GM21526 (cell line): Measurements from ENCODE around the gene CASQ2.
"Not testable (repeated sequence)": the region's sequence is repeated elsewhere in the genome, so short reads cannot be mapped to it uniquely, and the experiment has no call there.

Source experiments
- ATAC-seq: cut with Tn5 transposase; IDR thresholded peaks from one replicate; pipeline ENCODE4 v1.9.1; 2021; ENCODE audit warnings: moderate library complexity; ENCODE audit not compliant: unreplicated experiment, low FRiP score

Gene CASQ2

DNA sequence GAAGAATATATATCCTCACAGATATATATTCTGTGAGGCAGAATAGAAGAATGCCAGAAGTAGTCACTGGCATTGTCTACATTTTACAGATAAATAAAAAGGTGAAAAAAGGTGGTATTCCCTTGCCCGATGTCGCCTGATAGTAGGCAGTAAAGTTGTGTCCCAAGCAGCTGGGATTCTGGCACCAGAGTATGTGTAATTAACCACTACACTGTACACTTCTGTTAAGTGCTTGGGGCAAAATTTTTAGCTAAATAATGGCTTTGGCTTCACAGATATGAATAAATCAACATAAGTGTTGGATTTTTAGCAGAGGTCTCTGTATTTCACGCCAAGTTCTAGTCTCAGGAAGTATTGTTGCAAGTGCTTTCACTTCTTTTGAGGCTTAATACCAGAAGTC is 13.3 kb upstream of the CASQ2 start:
- no peak for ATAC-seq

DNA sequence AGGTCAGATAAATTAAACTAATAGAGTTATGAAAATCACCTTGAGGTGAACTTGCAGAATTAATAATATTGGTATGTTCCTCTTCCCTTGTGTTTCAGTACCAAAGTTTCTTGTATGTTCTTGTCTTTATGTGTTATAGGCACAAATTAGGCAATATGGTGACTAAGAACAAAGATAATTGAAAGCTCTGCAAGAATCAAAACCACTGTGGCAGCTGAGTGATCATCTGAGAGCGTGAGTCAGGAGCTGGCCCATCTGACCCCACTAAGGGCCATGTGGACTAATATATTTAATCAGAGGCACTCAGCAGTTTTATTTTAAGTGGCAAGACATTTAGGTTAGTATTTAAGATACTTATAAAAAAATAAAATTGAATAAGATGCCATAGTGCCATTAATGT is 12.8 kb upstream of the CASQ2 start:
- ATAC-seq: no peak

DNA sequence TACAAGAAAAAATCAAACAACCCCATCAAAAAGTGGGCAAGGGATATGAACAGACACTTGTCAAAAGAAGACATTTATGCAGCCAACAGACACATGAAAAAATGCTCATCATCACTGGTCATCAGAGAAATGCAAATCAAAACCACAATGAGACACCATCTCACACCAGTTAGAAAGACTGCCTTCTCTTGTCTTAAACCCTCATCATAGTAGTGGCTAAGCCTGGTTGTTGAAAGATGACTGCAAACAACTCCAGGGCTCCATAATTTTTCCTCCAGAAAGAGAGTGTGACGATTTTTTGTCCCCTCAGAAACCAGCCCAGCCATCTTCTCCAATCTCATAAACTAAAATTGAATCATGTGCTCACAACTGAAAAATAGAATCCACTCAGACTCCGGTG is 12.1 kb upstream of the CASQ2 start:
- not testable (repeated sequence) for ATAC-seq

DNA sequence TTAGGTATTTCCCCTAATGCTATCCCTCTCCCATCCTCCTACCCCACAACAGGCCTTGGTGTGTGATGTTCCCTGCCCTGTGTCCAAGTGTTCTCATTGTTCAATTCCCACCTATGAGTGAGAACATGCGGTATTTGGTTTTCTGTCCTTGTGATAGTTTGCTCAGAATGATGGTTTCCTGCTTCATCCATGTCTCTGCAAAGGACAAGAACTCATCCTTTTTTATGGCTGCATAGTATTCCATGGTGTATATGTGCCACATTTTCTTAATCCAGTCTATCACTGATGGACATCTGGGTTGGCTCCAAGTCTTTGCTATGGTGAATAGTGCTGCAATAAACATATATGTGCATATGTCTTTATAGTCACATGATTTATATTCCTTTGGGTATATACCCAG is 10.6 kb upstream of the CASQ2 start:
- ATAC-seq: not testable (repeated sequence)

DNA sequence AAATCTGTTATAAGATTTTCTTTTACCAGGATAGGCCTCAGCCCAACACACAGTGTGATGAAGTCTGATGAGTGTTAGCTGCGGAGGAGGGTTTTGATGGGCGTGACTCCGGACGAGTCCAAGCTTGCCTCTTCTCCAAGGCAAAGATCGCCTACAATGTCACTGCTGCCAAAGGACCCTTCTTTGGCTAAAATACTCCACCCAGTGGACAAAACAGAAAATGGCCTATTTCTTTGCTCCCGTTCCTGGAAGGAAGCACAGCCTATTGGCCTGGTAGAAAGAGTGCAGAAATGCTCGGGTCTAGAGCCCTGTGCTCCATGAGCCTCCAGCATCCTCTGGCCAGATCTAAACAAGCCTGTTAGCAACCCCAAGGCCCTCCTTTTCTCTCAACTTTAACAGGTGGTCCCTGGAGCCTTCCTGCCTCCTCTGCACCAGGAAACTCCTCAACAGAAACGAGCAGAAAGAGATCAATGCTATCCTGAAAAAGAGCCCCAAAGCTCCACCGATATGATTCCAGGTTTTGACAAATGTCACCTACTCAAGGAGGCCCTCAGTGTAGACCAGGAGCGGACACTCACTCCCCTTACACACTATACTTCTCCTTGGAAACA is 3.4 kb upstream of the CASQ2 start:
- peak; percentile 74 for ATAC-seq

DNA sequence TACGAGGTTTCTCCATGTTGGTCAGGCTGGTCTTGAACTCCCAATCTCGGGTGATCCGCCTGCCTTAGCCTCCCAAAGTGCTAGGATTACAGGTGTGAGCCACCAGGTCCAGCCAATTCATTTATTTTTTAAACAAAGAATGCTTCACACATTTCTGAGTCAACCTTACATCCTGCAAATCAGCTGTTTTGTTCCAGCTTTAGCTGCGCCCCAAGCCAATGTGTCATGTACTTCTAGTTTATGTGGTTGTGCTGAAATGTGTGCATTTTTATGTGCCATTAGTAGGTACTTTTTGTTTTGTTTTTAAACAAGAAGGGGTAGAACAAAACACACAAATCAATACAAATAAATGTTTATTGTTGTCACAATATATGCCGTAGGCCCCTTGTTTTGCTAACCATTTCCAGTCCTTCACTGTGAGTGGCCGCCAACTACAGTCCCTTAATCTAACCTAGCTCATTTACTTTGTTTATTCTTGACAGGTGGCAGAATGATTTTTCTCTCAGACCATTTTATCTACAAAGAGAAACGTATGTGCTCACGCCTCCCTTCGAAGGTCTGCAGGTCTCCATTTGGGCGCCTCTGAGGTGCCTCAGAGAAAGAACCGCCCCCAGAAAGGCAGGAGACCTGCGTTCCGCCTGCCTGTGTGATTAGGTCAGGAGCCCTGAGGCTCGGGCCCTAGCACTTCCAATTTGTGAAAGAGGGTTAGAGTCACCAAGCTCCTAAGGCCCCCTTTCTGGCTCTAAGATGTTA is 2.8 kb upstream of the CASQ2 start:
- ATAC-seq: no peak

DNA sequence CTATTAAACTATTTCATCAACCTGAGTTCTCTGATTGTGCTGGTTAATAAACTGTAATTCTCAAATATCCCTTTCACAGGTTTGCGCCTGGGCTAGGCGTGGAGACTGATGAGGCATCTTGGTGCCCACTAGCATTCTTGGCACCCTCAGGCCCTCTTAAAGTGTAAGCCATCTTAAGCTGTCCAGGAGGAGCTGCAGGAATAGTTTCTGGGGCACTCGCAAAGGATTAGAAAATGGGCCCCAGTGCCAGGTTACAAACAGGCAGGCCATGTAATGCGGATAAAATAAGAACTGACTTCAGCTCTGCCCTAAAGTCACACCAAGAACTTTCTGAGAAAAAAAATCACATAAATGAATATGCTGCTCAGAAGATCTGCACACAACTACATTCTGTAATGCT is 1.1 kb downstream of the CASQ2 start:
- ATAC-seq: no peak

DNA sequence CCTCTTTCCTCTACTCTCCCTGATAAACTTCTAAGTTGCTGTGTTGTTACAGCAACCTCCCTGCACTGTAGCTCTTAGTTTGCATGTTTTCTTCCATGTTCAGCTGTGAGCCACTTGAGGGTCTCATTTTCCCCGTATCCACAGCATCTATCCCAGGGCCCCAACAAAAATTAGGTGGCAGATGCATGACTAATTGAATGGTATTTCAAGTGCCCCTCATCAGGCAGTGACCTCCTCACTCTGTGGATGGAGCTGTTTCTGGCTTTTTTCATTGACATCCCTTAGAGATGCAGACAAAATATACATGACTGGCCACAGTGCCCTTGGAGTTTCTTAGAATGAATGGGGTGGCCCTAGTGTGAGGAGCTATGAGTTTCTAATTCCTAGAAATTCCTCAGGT is 3.4 kb downstream of the CASQ2 start:
- no peak for ATAC-seq

DNA sequence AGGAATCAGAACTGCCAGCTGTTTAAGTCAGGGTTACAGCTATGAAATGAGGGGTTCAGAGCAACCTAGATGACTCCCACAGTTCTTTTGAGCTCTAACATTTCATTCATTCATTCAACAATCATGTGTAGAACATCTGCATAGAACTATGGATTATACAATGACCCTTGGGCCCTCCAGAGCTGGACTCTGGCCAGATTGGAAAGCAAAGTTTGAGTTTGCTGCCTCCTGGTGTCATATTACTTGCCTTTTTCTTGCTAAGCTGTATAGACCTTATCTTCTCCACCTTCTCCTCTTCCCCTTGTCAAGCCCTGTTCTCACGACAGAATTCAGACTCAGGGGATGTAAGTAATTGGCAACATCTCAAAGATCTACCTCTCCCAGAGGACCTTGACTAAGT is 4.0 kb downstream of the CASQ2 start:
- no peak for ATAC-seq

DNA sequence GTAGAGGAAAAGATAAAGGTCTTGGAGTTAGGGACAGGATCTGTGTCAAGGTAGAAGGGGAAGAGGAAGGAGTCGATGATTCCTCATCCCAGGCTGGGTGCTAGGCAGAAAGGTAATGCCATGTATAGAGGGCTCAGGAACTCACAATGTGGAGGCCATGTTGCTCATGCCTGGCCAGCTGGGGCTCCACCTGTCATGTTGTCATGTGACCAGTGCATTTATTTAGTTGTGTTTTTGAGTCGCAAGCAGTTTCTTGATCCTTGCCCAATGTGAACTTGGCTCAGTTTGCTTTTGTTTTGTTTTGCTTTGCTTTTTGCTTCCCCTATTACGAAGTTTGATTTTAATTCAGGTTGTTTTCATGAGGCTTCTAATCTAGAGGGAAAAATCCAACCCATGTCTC is 5.7 kb downstream of the CASQ2 start:
- ATAC-seq: no peak

DNA sequence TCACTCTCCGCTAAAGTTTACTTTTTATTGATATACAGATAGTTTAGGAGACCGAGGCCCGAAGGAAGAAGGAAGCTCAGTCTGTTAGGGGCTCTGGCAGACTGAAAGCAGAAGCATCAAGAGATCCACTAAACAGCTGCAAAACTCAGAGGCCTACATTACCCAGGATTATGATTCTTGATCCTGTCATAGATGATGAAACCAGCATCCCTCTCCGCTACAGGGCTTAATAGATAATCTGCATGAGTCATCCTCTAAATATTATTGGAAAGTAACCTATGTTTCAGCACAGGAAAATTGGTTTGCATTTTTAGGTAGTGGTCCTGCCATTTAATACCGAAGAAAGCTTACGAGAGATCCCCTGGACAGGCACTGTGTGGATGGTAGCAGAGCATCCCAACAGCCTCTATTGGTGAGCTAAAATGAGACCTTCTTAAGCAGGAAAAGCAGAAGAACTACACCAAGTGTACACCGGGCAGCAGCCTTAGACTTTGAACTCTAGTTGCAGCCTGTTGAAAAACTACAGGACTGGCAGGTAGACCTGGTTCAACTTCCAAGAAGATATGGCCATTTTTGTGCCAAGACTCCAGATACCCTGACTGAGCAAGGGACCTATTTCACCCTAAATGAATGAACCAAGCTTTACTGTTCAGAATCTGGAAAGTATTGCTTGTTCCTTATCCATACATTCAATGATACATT is 6.8 kb downstream of the CASQ2 start:
- no peak for ATAC-seq

DNA sequence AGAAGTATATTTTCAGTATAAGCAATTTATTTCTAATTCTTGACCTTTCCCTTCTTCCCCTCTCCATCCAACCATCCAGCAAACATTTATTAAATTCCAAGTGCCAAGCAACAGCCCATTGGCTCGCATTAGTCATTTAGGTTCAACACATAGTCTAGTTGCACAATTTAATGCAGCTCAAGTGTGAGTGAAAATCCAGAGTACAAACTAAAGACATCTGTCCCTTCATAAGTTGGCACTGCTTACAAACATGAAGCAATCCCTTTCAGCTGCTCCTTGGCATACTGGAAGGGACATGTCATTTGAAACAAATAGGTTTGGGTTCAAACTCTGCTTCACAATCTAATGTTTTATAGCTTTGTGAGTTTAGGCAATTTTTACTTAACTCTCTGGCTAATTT is 10.7 kb downstream of the CASQ2 start:
- ATAC-seq: no peak

DNA sequence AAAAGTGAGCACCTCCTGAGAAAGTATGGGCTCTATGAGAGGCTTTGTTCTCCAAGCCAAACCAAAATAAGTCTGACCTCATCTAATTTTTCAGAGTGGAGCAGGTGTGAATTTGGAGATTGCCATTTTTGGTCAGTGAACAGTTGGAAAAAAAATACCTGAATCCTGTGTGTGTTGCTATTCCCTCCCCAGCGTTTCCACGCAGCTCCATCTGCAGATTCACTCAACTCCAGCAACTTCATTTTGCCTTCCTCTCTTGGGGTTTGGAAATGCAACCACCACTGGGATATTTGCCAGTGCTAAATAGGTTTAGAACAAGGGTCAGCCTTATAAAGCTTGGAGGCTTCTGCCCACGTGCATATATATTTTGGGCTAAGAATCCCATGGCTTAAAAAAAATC is 11.2 kb downstream of the CASQ2 start:
- no peak for ATAC-seq

DNA sequence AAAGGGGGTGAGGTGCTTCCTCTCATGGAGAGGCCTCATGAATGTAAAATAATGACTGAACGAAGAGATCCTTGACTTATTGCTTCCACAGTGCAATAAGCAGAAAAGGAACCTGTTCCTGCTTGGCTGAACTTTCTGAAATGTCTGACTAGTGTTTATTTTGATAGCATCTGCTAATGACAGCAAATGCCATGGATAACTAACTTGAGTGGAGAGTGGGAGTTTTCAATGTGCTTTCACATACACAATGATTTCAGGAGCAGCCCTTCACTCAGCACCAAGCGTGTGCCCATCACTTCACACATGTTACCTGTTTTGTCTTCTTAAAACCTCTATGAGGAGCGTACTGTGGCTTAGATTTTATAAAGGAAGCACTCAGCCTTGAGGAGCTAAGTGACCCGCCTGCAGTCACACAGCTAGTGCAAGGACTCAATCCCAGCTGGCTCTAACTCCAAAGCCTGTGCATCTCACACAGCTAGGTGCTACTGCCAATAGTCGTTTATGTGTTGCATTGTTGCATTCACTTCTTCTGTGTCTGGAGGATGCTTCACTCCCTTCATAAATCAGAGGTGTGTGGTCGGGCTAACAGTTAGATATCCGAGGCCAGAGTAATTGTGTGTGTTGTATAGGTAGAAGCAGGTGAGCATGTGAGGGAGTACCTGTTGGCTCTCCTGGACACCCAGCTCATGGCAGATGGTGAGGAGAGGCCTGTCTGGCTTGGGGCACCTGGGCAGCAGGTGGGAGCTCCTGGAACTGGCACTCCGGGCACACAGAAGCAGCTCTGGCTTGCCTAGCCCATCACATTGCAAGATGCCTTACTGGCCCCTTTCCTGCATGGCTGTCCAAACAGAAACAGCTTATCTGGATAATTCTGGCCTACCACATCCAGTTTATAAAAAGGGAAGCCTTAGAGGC is 12.8 kb downstream of the CASQ2 start:
- no peak for ATAC-seq

DNA sequence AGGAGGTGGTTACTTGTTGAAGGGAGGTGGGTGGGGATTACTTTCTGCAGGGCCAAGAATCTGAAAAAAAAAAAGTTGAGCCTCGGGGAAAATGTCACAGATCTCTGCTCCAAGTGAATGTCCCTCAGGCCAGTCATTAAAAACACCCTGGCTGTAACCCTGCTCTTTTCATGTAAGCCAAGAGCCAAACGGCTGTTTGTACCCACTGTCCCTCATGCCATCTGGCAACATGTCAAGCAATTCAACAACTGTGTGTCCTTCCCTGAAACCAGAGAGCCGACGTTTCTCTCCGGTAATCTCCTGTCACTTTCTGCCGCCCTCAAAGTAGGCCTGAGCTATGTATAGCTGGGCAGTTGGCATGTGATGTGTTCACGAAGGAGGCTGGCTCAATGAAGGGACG is 14.7 kb downstream of the CASQ2 start:
- ATAC-seq: no peak

DNA sequence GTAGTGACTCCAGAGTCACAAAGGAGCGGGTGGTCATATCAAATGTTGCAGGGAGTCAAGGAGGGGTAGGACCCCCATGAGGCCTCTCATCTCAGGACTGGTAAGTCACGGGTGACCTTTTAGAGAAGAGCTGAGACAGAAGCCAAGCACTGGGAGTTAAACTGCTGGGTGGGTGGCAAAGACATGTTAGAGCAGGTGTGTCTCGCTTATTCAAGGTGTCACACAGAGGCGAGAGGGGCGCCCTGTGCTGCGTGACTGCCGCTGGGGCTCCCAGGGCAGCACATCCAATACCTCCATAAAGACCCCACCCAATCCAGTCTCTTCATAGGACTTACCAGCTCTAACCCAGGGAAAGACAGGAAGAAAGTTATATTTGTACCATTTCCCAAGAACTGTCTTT is 15.2 kb downstream of the CASQ2 start:
- no peak for ATAC-seq

DNA sequence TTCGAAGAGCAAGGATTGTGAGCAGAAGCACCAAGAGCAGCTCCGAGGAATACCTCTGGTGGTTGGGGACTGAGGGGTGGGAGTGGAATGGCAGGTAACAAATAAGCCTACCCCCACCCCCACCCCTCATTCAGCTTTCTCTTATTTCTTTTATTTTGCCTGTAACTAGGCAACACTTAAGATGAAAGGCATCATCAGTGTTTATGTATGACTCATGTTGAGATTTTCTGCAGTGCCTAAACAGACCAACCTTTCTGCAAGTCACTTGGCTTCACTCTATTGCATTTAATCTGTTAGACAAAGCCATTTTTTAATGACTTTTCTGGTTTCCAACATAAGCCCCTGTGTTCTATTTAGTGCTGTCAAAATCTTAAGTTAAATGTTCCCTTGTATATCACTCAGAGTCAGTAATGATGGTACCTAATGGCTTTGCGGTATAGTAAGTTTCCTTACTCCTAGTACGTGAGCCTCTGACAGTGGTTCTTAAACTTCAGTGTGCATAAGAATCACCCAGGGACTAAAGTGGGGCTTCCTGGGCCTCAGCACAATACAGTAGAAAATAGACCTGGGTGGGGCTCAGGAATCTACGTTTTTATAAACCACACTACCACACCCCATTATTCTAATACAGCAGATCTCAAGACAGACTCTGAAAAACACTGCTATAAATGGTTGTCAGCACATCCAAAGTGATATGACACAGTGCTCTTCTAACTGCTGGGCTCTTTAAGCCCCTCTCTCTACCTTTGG is 19.9 kb downstream of the CASQ2 start:
- no peak for ATAC-seq

DNA sequence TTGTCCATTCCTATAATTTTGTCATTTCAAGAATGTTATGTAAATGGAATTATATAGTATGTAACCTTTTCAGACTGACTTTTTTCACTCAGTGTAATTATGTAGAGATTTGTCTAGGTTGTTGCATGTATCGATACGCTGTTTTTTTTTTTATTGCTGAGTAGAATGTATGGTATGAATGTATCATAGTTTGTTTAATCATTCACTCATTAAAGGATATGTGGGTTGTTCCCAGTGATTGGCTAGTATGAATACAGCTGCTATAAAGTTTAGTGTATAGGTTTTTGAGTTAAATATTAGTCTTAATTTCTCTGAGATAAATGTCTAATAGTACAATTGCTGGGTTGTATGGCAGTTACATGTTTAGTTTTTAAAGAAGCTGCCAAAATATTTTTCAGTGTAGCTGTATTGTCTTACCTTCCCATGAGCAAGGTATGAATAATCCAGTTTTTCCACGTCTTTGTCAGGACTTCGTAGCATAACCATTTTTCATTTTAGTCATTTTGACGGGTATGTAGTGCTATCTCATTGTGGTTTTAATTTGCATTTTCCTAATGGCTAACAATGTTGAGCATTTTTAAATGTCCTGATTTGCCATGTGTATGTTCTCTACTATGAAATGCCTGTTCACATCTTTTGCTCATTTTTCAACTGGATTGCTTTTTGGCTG is 22.4 kb downstream of the CASQ2 start:
- ATAC-seq: no peak

DNA sequence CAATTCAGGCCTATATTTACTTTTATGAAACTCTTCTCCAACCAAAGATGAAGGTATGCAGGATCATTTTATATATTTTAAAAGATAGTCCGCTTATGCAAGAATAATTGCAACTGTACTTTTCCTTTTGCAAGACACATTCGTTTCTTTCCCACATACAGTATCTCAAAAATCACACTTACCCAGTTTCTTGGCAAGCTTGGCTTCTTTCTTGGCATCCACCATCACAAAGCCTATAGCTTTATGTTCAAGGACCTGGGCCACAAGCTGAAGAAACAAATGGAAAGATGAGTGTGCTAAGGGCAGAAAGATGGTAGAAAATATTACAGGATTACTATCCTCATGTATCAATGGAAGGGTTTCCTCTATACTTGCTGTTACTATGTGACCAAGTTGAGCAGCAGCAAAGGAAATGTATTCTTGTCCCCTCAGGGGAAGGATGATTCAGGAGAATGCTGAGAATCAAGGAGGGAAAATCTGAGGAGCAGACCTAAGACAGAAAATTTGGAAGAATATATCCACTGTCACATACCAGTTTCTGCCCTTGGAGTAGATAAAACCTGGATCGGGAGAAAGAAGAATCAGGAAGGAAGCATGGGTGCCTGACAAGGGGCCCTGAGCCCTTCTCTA is 23.8 kb downstream of the CASQ2 start:
- no peak for ATAC-seq
